GM18526 (cell line): ENCODE data around the gene NCOA1.

Experiments used
- POLR2A ChIP-seq: IDR thresholded peaks from 3 replicates; pipeline ENCODE4 v1.6.1; 2011; ENCODE audit not compliant: insufficient read length; ENCODE audit errors: extremely low read depth

The NCOA1 gene

GRCh38 chr2:24491542-24492420 lies 727 bp downstream of the NCOA1 start:
- TF ChIP-seq POLR2A = no peak

DNA sequence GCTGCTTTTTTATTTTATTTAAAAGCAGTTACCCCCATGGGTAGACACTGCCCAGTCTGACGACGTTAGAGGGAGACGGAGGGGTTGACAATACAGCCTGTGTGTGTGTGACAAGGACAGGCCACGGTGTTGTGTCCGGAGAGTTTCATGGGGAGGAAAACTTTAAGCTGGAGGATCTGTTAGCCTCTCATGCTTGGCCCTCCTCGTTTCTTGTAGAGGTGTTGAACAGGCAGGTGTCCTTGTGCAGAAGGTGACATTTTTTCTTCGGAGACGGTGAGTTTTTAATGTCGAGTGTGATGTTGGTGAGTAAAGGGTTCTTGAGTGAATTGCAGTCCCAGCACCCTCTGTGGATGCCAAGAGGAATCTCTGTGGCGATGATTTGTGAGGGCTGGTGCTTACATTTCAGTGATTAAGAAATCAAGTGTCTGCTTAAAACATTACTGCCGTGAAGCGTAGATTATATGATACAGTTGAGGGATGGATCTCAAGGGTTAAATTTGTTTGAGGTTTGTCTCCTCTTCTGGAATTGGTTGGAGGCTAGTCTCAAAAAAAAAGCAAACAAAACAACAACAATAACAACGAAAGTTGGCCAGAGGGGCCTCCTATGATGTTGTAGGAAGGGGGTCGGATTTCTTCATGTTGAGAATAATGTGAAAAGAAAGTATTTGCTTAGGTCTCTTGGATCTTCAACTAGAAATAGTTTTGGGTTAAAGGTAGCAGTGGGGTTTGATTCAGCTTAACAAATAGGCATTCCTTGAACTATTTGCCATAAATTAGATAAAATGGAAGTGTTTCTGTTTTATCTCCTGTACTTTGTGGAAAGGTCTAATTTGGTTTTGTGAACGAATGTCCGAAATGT lies 1.6 kb downstream of the NCOA1 start:
- no peak for TF ChIP-seq POLR2A

DNA sequence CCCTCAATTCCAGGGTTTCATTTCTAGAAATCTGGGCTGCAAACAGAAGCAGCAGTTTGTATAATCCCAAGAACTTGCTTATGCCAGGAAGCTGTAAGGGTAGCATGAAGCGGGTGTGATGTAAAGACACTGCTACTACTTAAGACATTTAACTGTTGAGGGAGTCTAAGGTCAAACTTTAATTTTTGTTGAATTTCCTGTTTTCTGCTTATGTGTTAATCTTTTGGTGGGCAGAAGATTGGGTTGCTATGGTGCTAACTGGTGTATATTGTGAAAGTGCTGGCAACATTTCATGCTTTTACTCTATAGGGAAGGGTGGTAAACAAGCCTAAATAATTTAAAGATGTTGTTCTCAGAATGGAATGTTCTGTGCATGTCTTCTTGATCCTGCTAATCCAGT lies 2.7 kb downstream of the NCOA1 start:
- no peak for TF ChIP-seq POLR2A

- TF ChIP-seq POLR2A = no peak
Measured at GRCh38 chr2:24494410-24494809, 3.4 kb downstream of the NCOA1 start.

- TF ChIP-seq POLR2A = no peak
Measured at GRCh38 chr2:24495451-24495850, 4.4 kb downstream of the NCOA1 start.

DNA sequence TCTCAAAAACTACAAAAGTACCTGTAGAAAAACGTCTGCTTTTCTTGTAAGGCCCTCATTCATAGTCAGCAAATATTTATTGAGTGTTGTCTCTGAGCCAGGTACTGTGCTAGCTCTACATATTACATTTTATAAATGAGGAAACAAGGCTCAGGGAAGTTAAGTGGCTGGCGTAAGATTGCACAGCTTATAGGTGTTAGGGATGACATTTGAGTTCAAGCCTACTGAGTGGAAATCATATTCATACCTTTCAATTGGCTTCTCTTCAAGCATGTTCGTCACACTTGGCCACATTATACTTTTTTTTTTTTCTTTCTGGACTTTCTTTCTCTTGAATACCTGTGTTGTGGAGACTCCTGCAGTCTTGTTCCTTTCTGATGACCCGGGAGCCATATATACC lies 5.9 kb downstream of the NCOA1 start:
- TF ChIP-seq POLR2A = no peak

GRCh38 chr2:24497685-24498084 lies 6.6 kb downstream of the NCOA1 start:
- TF ChIP-seq POLR2A = no peak

DNA sequence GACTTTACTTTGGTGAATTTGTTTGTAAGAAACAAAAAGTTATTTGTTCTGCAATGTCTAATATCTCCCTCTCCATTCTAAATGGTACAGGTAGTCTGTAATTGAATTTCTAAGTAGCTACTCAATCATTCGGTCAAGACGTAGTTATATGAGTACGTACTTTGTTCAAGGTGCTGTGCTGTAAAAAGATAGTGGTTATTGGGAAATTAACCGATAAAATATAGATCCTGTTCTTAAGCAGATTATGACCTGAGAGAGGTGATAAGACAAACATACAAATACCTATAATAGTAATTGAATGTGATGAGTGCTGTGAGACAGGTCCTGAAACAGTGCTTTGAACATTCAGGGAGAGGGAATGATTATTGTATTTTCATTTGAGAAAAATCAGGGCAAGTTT lies 7.1 kb downstream of the NCOA1 start:
- TF ChIP-seq POLR2A = no peak

DNA sequence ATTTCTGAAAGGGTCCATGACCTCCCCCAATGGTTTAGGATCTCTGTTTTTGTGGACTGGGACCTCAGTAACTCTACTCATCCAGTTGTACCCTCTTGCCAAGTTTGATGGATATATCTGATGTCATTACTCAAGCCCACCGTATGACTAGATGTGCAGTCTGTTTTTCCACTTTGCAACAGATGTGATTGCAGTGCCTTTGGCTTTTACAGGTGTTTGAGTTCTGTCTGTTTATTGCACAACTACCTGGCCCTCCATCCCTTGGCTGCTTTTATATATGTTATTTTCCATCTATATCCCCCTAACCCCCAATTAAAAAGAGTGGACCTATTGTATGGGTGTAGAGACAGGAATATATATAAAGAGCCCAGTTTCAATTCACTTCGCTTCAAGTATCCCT lies 10.8 kb downstream of the NCOA1 start:
- no peak for TF ChIP-seq POLR2A

GRCh38 chr2:24505534-24506275 lies 14.7 kb downstream of the NCOA1 start:
- TF ChIP-seq POLR2A = no peak

- no peak for TF ChIP-seq POLR2A
Measured at GRCh38 chr2:24507549-24507948, 16.5 kb downstream of the NCOA1 start.

DNA sequence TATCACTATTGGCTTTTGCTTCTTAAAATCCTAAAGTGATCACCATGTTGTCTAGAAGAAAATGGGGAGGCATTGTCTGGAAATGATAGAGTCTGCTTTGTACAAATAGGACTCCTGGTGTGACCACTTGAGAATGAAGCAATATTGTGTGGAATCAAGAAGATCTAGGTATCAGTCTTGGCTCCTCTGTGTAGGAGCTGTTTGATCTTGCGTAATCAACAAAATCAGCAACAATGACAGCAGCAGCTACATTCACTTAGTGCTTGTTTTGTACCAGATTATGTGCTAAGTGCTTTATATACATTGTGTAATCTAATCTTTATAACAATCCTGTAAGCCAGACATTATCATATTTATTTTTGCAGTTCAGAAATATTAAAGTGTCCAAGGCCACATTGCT lies 17.8 kb downstream of the NCOA1 start:
- TF ChIP-seq POLR2A = no peak

GRCh38 chr2:24509425-24509824 lies 18.4 kb downstream of the NCOA1 start:
- no peak for TF ChIP-seq POLR2A

DNA sequence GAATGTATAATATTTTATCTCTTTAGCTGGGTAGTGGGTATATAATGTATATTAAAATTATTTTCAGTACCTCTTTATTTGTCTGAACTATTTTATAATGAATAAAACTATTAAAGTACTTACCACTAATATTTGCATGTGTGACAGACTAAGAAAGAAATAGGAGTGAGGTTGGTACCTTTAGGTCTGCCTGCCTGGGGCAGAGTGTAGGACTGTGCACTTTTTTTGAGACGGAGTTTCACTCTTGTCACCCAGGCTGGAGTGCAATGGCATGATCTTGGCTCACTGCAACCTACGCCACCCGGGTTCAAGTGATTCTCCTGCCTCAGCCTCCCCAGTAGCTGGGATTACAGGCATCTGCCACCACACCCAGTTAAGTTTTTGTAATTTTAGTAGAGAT lies 18.8 kb downstream of the NCOA1 start:
- no peak for TF ChIP-seq POLR2A

- TF ChIP-seq POLR2A = no peak
Measured at GRCh38 chr2:24510771-24511170, 19.7 kb downstream of the NCOA1 start.
